ENCODE measurements around the gene DSCAM. TPM values are rescaled to one million over a fixed set of nuclear protein-coding genes. Genes with fewer than 3 reads are reported as not detected.
"Not testable (repeated sequence)": the region's sequence is repeated elsewhere in the genome, so short reads cannot be mapped to it uniquely, and the experiment has no call there.

DSCAM gene
- total RNA-seq, 1 donor from 2014 or later = not detected

GRCh38 chr21:40200126-40200525, 646.8 kb downstream of the DSCAM start:
- DNase-seq (ENCODE audit: extremely low read depth, low read depth, low spot score) = no peak

GRCh38 chr21:40194185-40194980, 652.6 kb downstream of the DSCAM start:
- DNase-seq (ENCODE audit: extremely low read depth, low read depth, low spot score) = no peak

GRCh38 chr21:40191616-40192015, 655.3 kb downstream of the DSCAM start:
- DNase-seq (ENCODE audit: extremely low read depth, low read depth, low spot score) = no peak

- no peak for DNase-seq (ENCODE audit: extremely low read depth, low read depth, low spot score)
Observed at GRCh38 chr21:40191196-40191595, 655.8 kb downstream of the DSCAM start.

- DNase-seq (ENCODE audit: extremely low read depth, low read depth, low spot score) = no peak
Observed at GRCh38 chr21:40187946-40188654, 658.9 kb downstream of the DSCAM start.

GRCh38 chr21:40187244-40187643, 659.7 kb downstream of the DSCAM start:
- DNase-seq (ENCODE audit: extremely low read depth, low read depth, low spot score) = no peak

- no peak for DNase-seq (ENCODE audit: extremely low read depth, low read depth, low spot score)
Observed at GRCh38 chr21:40186045-40186444, 660.9 kb downstream of the DSCAM start.

GRCh38 chr21:40185208-40185607, 661.8 kb downstream of the DSCAM start:
- no peak for DNase-seq (ENCODE audit: extremely low read depth, low read depth, low spot score)

GRCh38 chr21:40182491-40182890, 664.5 kb downstream of the DSCAM start:
- DNase-seq (ENCODE audit: extremely low read depth, low read depth, low spot score) = not testable (repeated sequence)

GRCh38 chr21:40179166-40179565, 667.8 kb downstream of the DSCAM start:
- DNase-seq (ENCODE audit: extremely low read depth, low read depth, low spot score) = no peak

- no peak for DNase-seq (ENCODE audit: extremely low read depth, low read depth, low spot score)
Observed at GRCh38 chr21:40178726-40179125, 668.2 kb downstream of the DSCAM start.

- no peak for DNase-seq (ENCODE audit: extremely low read depth, low read depth, low spot score)
Observed at GRCh38 chr21:40177979-40178378, 669.0 kb downstream of the DSCAM start.

GRCh38 chr21:40176724-40177123, 670.2 kb downstream of the DSCAM start:
- no peak for DNase-seq (ENCODE audit: extremely low read depth, low read depth, low spot score)

- no peak for DNase-seq (ENCODE audit: extremely low read depth, low read depth, low spot score)
Observed at GRCh38 chr21:40173816-40174215, 673.1 kb downstream of the DSCAM start.

GRCh38 chr21:40169971-40170370, 677.0 kb downstream of the DSCAM start:
- DNase-seq (ENCODE audit: extremely low read depth, low read depth, low spot score) = no peak

- DNase-seq (ENCODE audit: extremely low read depth, low read depth, low spot score) = no peak
Observed at GRCh38 chr21:40166291-40166843, 680.6 kb downstream of the DSCAM start.

- no peak for DNase-seq (ENCODE audit: extremely low read depth, low read depth, low spot score)
Observed at GRCh38 chr21:40165773-40166070, 681.2 kb downstream of the DSCAM start.

GRCh38 chr21:40164905-40165772, 681.8 kb downstream of the DSCAM start:
- no peak for DNase-seq (ENCODE audit: extremely low read depth, low read depth, low spot score)

- DNase-seq (ENCODE audit: extremely low read depth, low read depth, low spot score) = no peak
Observed at GRCh38 chr21:40162075-40162474, 684.9 kb downstream of the DSCAM start.

GRCh38 chr21:40160911-40161310, 686.0 kb downstream of the DSCAM start:
- DNase-seq (ENCODE audit: extremely low read depth, low read depth, low spot score) = no peak

GRCh38 chr21:40158366-40158765, 688.6 kb downstream of the DSCAM start:
- DNase-seq (ENCODE audit: extremely low read depth, low read depth, low spot score) = no peak
